Fibroblast of lung (primary cell): ENCODE results near the gene PLB1. TPM values are rescaled to one million over a fixed set of nuclear protein-coding genes. Genes with fewer than 3 reads are reported as not detected.
A peak's percentile ranks its signal among the peaks of the same experiment; 100 is the strongest.

Source experiments
- DNase-seq, 2 donors: peaks; one replicate each; pipeline versions ENCODE4 v3.0.0 to v3.0.0-alpha.2; 2010; ENCODE audit warnings: low read depth in 2 of 2
- H2AFZ ChIP-seq: 2 replicates; pipeline ENCODE4 v1.5.1; 2012; ENCODE audit warnings: low read length, control low read depth, inconsistent platforms
- H3K27ac ChIP-seq: 2 replicates; pipeline ENCODE4 v1.5.1; 2011; ENCODE audit warnings: low read length, control low read depth; ENCODE audit not compliant: insufficient read depth
- H3K27me3 ChIP-seq: 2 replicates; pipeline ENCODE4 v1.5.1; 2011; ENCODE audit warnings: mild to moderate bottlenecking, low read length; ENCODE audit not compliant: control insufficient read depth, insufficient read depth
- H3K36me3 ChIP-seq: 2 replicates; pipeline ENCODE4 v1.5.1; 2011; ENCODE audit warnings: low read length; ENCODE audit not compliant: control insufficient read depth, insufficient read depth
- H3K4me1 ChIP-seq: 2 replicates; pipeline ENCODE4 v1.5.1; 2011; ENCODE audit warnings: low read length; ENCODE audit not compliant: control insufficient read depth, insufficient read depth; ENCODE audit errors: extremely low read depth
- H3K4me2 ChIP-seq: 2 replicates; pipeline ENCODE4 v1.5.1; 2011; ENCODE audit warnings: low read length, control low read depth; ENCODE audit not compliant: insufficient read depth; ENCODE audit errors: extremely low read depth
- H3K4me3 ChIP-seq, 4 experiments: fragments of 200-600 bp in 1 of 4; sonication (generic) in 1 of 4; replicated peaks in 1 of 4; 2 replicates each; pipeline ENCODE4 v1.5.1; 2011 to 2016; ENCODE audit warnings: low read length in 4 of 4, low read depth in 3 of 4, mild to moderate bottlenecking in 3 of 4, control low read depth in 2 of 4, inconsistent platforms in 1 of 4, mixed read lengths in 1 of 4; ENCODE audit not compliant: insufficient read depth in 1 of 4; ENCODE audit errors: control extremely low read depth in 1 of 4
- H3K79me2 ChIP-seq: 2 replicates; pipeline ENCODE4 v1.5.1; 2012; ENCODE audit warnings: mild to moderate bottlenecking, low read length, inconsistent platforms; ENCODE audit not compliant: control insufficient read depth, insufficient read depth
- H3K9ac ChIP-seq: 2 replicates; pipeline ENCODE4 v1.5.1; 2011; ENCODE audit warnings: mild to moderate bottlenecking, low read length, control low read depth; ENCODE audit not compliant: insufficient read depth
- H3K9me3 ChIP-seq: 2 replicates; pipeline ENCODE4 v1.5.1; 2012; ENCODE audit warnings: low read depth, low read length; ENCODE audit not compliant: control insufficient read depth, insufficient read depth
- H4K20me1 ChIP-seq: 2 replicates; pipeline ENCODE4 v1.5.1; 2011; ENCODE audit warnings: low read length; ENCODE audit not compliant: control insufficient read depth, insufficient read depth; ENCODE audit errors: extremely low read depth
- CTCF ChIP-seq, 2 donors: IDR thresholded peaks in 1 of 2; conservative IDR thresholded peaks in 1 of 2; 1 replicate in 1 of 2; 2 replicates in 1 of 2; pipeline ENCODE4 v1.5.1; 2011 to 2012; ENCODE audit warnings: low read length in 2 of 2, control low read depth in 1 of 2, inconsistent platforms in 1 of 2, low read depth in 1 of 2, mild to moderate bottlenecking in 1 of 2
- EZH2 ChIP-seq: IDR thresholded peaks from 2 replicates; pipeline ENCODE4 v1.5.1; 2012; ENCODE audit warnings: low read length, control low read depth, mild to moderate bottlenecking; ENCODE audit errors: missing control alignments
- polyA plus RNA-seq, 2 donors: library from polyadenylated mRNA; depleted of rRNA in 1 of 2; stranded (reverse) in 1 of 2; unstranded in 1 of 2; fragments of >200 nt; gene quantifications; 2 replicates each; pipeline ENCODE4 v1.2.1, GENCODE V29; 2011 to 2012; ENCODE audit warnings: missing spikeins in 1 of 2
- total RNA-seq: library from RNA; depleted of rRNA; stranded (reverse); fragments of >200 nt; gene quantifications from 2 replicates; pipeline ENCODE4 v1.2.1, GENCODE V29; 2014

PLB1 gene
- total and polyA plus RNA-seq, 2 donors (not counting 1 experiment from before 2014, with no cell fraction given) = 0.70 to 1.8 TPM

GRCh38 chr2:28544036-28544346, 48.1 kb downstream of the PLB1 start:
- DNase-seq = no peak
- no peak overlapping the region for H3K27ac ChIP-seq
- no peak overlapping the region for H2AFZ ChIP-seq
- no peaks in the 10 kb centered on the region for H4K20me1 ChIP-seq
- no peak overlapping the region for H3K4me3 ChIP-seq
- H3K36me3 ChIP-seq = no peaks in the 10 kb centered on the region
- no peak overlapping the region for H3K4me2 ChIP-seq
- H3K27me3 ChIP-seq = peaks cover 5% of the 10 kb centered on the region
- H3K9me3 ChIP-seq = no peaks in the 10 kb centered on the region
- no peaks in the 10 kb centered on the region for H3K79me2 ChIP-seq
- H3K4me1 ChIP-seq = peaks cover 2% of the 10 kb centered on the region
- TF ChIP-seq CTCF (conservative IDR thresholded peaks at IDR 0.05 in 1 of 2, IDR thresholded peaks at IDR 0.05 in 1 of 2; ENCODE audit: low read depth in 1 of 2, low read length in 2 of 2) (no peak), EZH2 (no peak)
- H3K9ac ChIP-seq = no peak overlapping the region

DNA sequence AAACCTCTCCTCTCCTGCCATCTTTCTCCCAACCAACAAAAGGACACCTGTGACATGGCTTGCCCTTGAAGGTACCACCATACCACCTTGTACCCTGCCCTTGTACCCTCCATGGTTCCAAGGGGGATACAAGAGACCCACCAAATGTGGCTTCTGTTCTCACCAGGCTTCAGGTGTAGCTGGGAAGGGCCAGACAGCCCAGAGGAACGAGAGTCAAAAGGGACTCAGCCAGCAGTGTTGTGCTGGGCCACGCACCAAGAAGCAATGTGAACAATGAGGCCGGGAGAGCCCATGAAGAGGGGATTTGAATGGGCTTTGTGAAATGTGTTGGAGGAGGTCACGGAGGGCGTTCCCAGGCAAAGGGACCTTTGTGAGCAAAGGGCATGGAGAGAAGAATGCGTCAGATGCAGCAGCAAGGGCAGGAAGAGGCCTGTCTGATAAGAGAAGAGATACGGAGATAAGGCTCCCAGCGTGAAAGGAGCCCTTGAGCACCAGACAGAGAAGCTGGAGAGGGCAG, 48.6 kb downstream of the PLB1 start:
- H3K27ac ChIP-seq = no peak overlapping the region
- no peak overlapping the region for H3K4me3 ChIP-seq
- no peak overlapping the region for H2AFZ ChIP-seq
- H4K20me1 ChIP-seq = no peaks in the 10 kb centered on the region
- TF ChIP-seq CTCF (conservative IDR thresholded peaks at IDR 0.05 in 1 of 2, IDR thresholded peaks at IDR 0.05 in 1 of 2; ENCODE audit: low read depth in 1 of 2, low read length in 2 of 2) = no peak
- no peak for TF ChIP-seq EZH2
- peaks cover 5% of the 10 kb centered on the region for H3K27me3 ChIP-seq
- H3K4me1 ChIP-seq = peaks cover 2% of the 10 kb centered on the region
- H3K9ac ChIP-seq = no peak overlapping the region
- H3K79me2 ChIP-seq = no peaks in the 10 kb centered on the region
- no peak for DNase-seq
- no peaks in the 10 kb centered on the region for H3K36me3 ChIP-seq
- no peak overlapping the region for H3K4me2 ChIP-seq
- no peaks in the 10 kb centered on the region for H3K9me3 ChIP-seq

DNA sequence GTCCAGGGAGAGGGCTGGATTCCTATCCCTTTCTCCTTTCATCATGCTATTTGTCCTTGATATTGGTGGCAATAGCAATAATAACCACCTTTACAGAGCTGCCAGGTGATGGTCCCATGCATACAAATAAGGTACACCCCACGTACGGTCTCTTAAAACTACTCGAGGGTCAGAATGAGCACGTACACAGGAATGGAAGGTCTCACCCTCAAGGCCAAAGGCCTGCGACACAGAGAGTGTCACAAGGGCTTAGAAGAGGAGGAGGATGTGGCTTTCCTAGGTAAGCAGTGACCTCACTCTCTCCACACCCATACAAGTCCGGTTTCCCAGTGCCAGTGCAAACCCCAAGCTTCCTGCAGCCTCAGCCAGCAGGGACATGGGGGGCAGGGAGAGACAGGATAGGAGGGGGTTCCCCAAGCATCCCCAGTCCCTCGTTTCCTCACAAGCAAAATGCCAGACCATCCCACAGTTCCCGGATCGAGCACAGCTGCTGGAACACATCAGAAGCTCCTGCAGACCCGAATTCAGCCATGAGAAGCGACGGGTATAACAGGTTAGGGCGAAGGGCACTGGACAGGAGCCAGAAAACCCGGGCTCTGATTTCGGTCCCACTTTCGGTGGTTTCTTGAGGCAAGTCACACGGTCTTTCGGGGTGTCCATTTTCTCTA, 49.2 kb downstream of the PLB1 start:
- Histone ChIP-seq H3K79me2 (no peaks in the 10 kb centered on the region), H3K27ac (no peak overlapping the region), H3K36me3 (no peaks in the 10 kb centered on the region), H3K4me2 (no peak overlapping the region), H3K9me3 (no peaks in the 10 kb centered on the region), H4K20me1 (no peaks in the 10 kb centered on the region), H3K4me3 (no peak overlapping the region), H2AFZ (no peak overlapping the region), H3K27me3 (peaks cover 4% of the 10 kb centered on the region), H3K4me1 (peaks cover 2% of the 10 kb centered on the region), H3K9ac (no peak overlapping the region)
- TF ChIP-seq CTCF (conservative IDR thresholded peaks at IDR 0.05 in 1 of 2, IDR thresholded peaks at IDR 0.05 in 1 of 2; ENCODE audit: low read depth in 1 of 2, low read length in 2 of 2) (no peak), EZH2 (no peak)
- peak in 1 of 2 donors; percentile 12 for DNase-seq
